Chondrocyte (in vitro differentiated cells): Measurements from ENCODE around the gene GBP4. TPM values are rescaled to one million over a fixed set of nuclear protein-coding genes. Genes with fewer than 3 reads are reported as not detected.

Experiments
- DNase-seq: peaks from one replicate; pipeline ENCODE4 v3.0.0; 2021; ENCODE audit warnings: mixed read lengths, low spot score
- H3K27ac Mint-ChIP-seq: one replicate; pipeline ENCODE4 v1.8.0; 2021; ENCODE audit warnings: mild to moderate bottlenecking, moderate library complexity, mixed read lengths; ENCODE audit not compliant: unreplicated experiment
- H3K27me3 Mint-ChIP-seq: 2 replicates; pipeline ENCODE4 v1.8.0; 2021; ENCODE audit warnings: low read depth, mixed read lengths
- H3K36me3 Mint-ChIP-seq: 2 replicates; pipeline ENCODE4 v1.8.0; 2021; ENCODE audit warnings: low read depth, mixed read lengths
- H3K4me1 Mint-ChIP-seq: 2 replicates; pipeline ENCODE4 v1.8.0; 2021; ENCODE audit warnings: low read depth, mild to moderate bottlenecking, mixed read lengths
- H3K4me3 Mint-ChIP-seq: one replicate; pipeline ENCODE4 v1.8.0; 2021; ENCODE audit warnings: mild to moderate bottlenecking, moderate library complexity, mixed read lengths; ENCODE audit not compliant: unreplicated experiment
- H3K9me3 Mint-ChIP-seq: 2 replicates; pipeline ENCODE4 v1.8.0; 2021; ENCODE audit warnings: low read depth, mixed read lengths
- CTCF ChIP-seq: fragments of 200-600 bp; sonication (generic); IDR thresholded peaks from 2 replicates; pipeline ENCODE4 v1.5.0; 2021; ENCODE audit warnings: antibody characterized with exemption, mild to moderate bottlenecking, moderate library complexity
- total RNA-seq: library from RNA; stranded (reverse); gene quantifications from 3 replicates; pipeline ENCODE4 v1.2.1, GENCODE V29; 2021

Gene GBP4
- total RNA-seq, 1 donor from 2014 or later = not detected

- H3K4me1 Mint-ChIP-seq = no peaks in the 10 kb centered on the region
These were observed 12.4 kb upstream of the GBP4 start for GRCh38 chr1:89211035-89211634.

GRCh38 chr1:89206373-89206772 lies 7.6 kb upstream of the GBP4 start:
- TF ChIP-seq CTCF = no peak
- H3K9me3 Mint-ChIP-seq = peaks cover 21% of the 10 kb centered on the region
- DNase-seq = no peak
- no peaks in the 10 kb centered on the region for H3K4me1 Mint-ChIP-seq
- H3K27me3 Mint-ChIP-seq = no peaks in the 10 kb centered on the region
- no peak overlapping the region for H3K27ac Mint-ChIP-seq
- no peak overlapping the region for H3K4me3 Mint-ChIP-seq
- no peaks in the 10 kb centered on the region for H3K36me3 Mint-ChIP-seq

More at GRCh38 chr1:89211035-89211634, 12.4 kb upstream of the GBP4 start:
- no peak overlapping the region for H3K27ac Mint-ChIP-seq
- no peaks in the 10 kb centered on the region for H3K27me3 Mint-ChIP-seq
- no peak for TF ChIP-seq CTCF
- H3K4me3 Mint-ChIP-seq = no peak overlapping the region
- H3K36me3 Mint-ChIP-seq = no peaks in the 10 kb centered on the region
- H3K9me3 Mint-ChIP-seq = peaks cover 13% of the 10 kb centered on the region
- no peak for DNase-seq

GRCh38 chr1:89203166-89203565 lies 4.4 kb upstream of the GBP4 start:
- Mint-ChIP-seq H3K27me3 (no peaks in the 10 kb centered on the region), H3K4me1 (no peaks in the 10 kb centered on the region), H3K36me3 (no peaks in the 10 kb centered on the region), H3K9me3 (peaks cover 10% of the 10 kb centered on the region), H3K27ac (no peak overlapping the region), H3K4me3 (no peak overlapping the region)
- no peak for TF ChIP-seq CTCF
- DNase-seq = no peak

GRCh38 chr1:89201106-89201794 lies 2.5 kb upstream of the GBP4 start:
- no peak for DNase-seq
- H3K9me3 Mint-ChIP-seq = peaks cover 7% of the 10 kb centered on the region
- H3K27me3 Mint-ChIP-seq = peaks cover 3% of the 10 kb centered on the region
- H3K4me3 Mint-ChIP-seq = no peak overlapping the region
- no peaks in the 10 kb centered on the region for H3K4me1 Mint-ChIP-seq
- TF ChIP-seq CTCF = no peak
- H3K36me3 Mint-ChIP-seq = no peaks in the 10 kb centered on the region
- no peak overlapping the region for H3K27ac Mint-ChIP-seq

- Mint-ChIP-seq H3K27me3 (peaks cover 3% of the 10 kb centered on the region), H3K4me3 (no peak overlapping the region), H3K27ac (no peak overlapping the region), H3K4me1 (no peaks in the 10 kb centered on the region), H3K9me3 (peaks cover 7% of the 10 kb centered on the region), H3K36me3 (no peaks in the 10 kb centered on the region)
- no peak for DNase-seq
- no peak for TF ChIP-seq CTCF
These were observed 1.9 kb upstream of the GBP4 start for GRCh38 chr1:89200663-89201062.
